ENCODE results near the gene ZSCAN5A.

- TF ChIP-seq E2F4 (CRISPR knock-in tag; IDR thresholded peaks at IDR 0.05; ENCODE audit: borderline replicate concordance, low read depth) (no peak), MLX (CRISPR knock-in tag; IDR thresholded peaks at IDR 0.05) (no peak), CREM (CRISPR knock-in tag; IDR thresholded peaks at IDR 0.05) (no peak), CTCF (IDR thresholded peaks at IDR 0.05) (no peak), FOXP1 (CRISPR knock-in tag; IDR thresholded peaks at IDR 0.05; ENCODE audit: borderline replicate concordance) (no peak), USF1 (CRISPR knock-in tag; IDR thresholded peaks at IDR 0.05) (no peak), ZBTB21 (CRISPR knock-in tag; IDR thresholded peaks at IDR 0.05; ENCODE audit: borderline replicate concordance) (no peak), HMGXB4 (CRISPR knock-in tag; IDR thresholded peaks at IDR 0.05) (no peak), USF2 (CRISPR knock-in tag; IDR thresholded peaks at IDR 0.05) (no peak), MYBL2 (CRISPR knock-in tag; IDR thresholded peaks at IDR 0.05) (no peak), ZNF232 (CRISPR knock-in tag; IDR thresholded peaks at IDR 0.05) (no peak)
Observed at GRCh38 chr19:56301886-56302620, 12.6 kb downstream of the ZSCAN5A start.

Measured in WTC11 (cell line).